Renal cortex interstitium (tissue), 11 donors: ENCODE data around the gene GPX6. TPM values are rescaled to one million over a fixed set of nuclear protein-coding genes. Genes with fewer than 3 reads are reported as not detected.
"Not testable (repeated sequence)": the region's sequence is repeated elsewhere in the genome, so short reads cannot be mapped to it uniquely, and the experiment has no call there.

Experiments
- DNase-seq, 11 donors: peaks; one replicate each; pipeline ENCODE4 v3.0.0-alpha.2; 2013; ENCODE audit warnings: low read depth in 9 of 11, low spot score in 4 of 11; ENCODE audit errors: extremely low read depth in 1 of 11
- polyA plus RNA-seq, 3 donors: library from polyadenylated mRNA; unstranded; fragments of 120-200 nt; gene quantifications; one replicate each; pipeline ENCODE4 v1.2.1, GENCODE V29; 2013; ENCODE audit not compliant: insufficient read length in 3 of 3

The GPX6 gene
- polyA plus RNA-seq, 3 donors: not detected

GRCh38 chr6:28531479-28532128 lies 16.0 kb upstream of the GPX6 start:
- DNase-seq: no peak

GRCh38 chr6:28530777-28531176 lies 15.2 kb upstream of the GPX6 start:
- no peak for DNase-seq

GRCh38 chr6:28525496-28526039 lies 10.0 kb upstream of the GPX6 start, which contains the start of gene GPX5:
TSS of gene GPX5 (plus strand) at chr6:28525881. CDS start at chr6:28526014, 133 bp downstream.
- no peak for DNase-seq

- DNase-seq: no peak
Measured at GRCh38 chr6:28523241-28523622, 7.6 kb upstream of the GPX6 start.

- DNase-seq: no peak
Measured at GRCh38 chr6:28522594-28523240, 7.1 kb upstream of the GPX6 start.

GRCh38 chr6:28517964-28518363 lies 2.4 kb upstream of the GPX6 start:
- no peak for DNase-seq

GRCh38 chr6:28512387-28512786 lies 3.2 kb downstream of the GPX6 start:
- DNase-seq: not testable (repeated sequence)

GRCh38 chr6:28511628-28512300 lies 3.8 kb downstream of the GPX6 start:
- DNase-seq: no peak

- no peak for DNase-seq
Measured at GRCh38 chr6:28506807-28507475, 8.7 kb downstream of the GPX6 start.

GRCh38 chr6:28505733-28506132 lies 9.9 kb downstream of the GPX6 start:
- DNase-seq: no peak

- DNase-seq: not testable (repeated sequence)
Measured at GRCh38 chr6:28502709-28503305, 12.8 kb downstream of the GPX6 start.

- DNase-seq: not testable (repeated sequence)
Measured at GRCh38 chr6:28502136-28502535, 13.5 kb downstream of the GPX6 start.

GRCh38 chr6:28501259-28501658 lies 14.3 kb downstream of the GPX6 start:
- DNase-seq: no peak

- DNase-seq: no peak
Measured at GRCh38 chr6:28497893-28498292, 17.7 kb downstream of the GPX6 start.

GRCh38 chr6:28497306-28497705 lies 18.3 kb downstream of the GPX6 start:
- DNase-seq: no peak

- DNase-seq: no peak
Measured at GRCh38 chr6:28496099-28496779, 19.4 kb downstream of the GPX6 start.

- no peak for DNase-seq
Measured at GRCh38 chr6:28491984-28492317, 23.6 kb downstream of the GPX6 start.

GRCh38 chr6:28490205-28490890 lies 25.2 kb downstream of the GPX6 start:
- no peak for DNase-seq
